Activated CD4-positive, alpha-beta T cell treated with anti-CD3 and anti-CD28 coated beads, Interleukin-2, amount 50 U/mL, for 4 hours (primary cell): ENCODE measurements around the gene PRR20G.
"Not testable (repeated sequence)": the region's sequence is repeated elsewhere in the genome, so short reads cannot be mapped to it uniquely, and the experiment has no call there.

Experiments
- DNase-seq, 2 experiments: peaks; one replicate each; pipeline ENCODE4 v3.0.0-alpha.2; 2020

Gene PRR20G

DNA sequence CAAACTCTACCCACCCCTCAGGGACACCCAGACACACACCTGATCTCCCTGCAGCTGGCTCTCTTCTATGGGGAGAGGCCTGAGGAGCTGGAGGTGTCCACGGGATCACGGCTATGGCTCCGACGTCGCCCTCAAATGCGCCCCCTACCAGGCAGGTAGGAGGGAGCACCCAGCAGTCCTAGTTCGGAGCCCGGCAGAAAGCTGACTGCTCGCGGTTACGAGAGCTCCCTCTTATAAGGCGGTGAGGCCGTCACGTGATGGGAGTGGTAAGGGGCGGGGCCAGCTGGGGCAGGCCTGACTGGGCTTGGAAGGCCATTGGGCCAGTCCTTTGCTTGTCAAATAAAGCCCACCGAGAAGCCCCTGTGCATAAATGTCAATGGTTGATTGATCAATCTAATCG, at the start of gene PRR20G:
Gene PRR20G (minus strand): TSS at position 207 of the 400 bp plus-strand sequence. CDS start 681 bp downstream, outside the sequence.
- no peak for DNase-seq

DNA sequence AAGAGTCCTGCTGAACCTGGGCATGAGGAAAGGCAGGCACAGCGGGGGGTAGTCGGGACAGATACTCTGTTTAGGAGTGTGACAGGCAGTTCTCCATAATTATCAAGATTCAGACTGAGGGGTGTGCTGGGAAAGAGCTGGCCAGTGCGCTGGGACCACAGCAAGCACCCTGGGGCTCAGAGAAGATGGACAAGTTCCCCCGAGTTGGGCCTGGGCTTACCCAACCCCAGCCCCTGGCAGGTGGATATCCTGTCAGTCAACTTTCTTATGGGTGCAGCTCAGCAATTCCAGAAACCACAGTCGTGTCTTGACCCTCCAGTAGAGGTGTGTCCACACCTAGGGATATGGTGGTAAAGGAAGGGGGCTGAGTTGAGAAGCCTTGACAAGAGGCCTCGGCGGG, 49.2 kb upstream of the PRR20G start:
- no peak for DNase-seq

DNA sequence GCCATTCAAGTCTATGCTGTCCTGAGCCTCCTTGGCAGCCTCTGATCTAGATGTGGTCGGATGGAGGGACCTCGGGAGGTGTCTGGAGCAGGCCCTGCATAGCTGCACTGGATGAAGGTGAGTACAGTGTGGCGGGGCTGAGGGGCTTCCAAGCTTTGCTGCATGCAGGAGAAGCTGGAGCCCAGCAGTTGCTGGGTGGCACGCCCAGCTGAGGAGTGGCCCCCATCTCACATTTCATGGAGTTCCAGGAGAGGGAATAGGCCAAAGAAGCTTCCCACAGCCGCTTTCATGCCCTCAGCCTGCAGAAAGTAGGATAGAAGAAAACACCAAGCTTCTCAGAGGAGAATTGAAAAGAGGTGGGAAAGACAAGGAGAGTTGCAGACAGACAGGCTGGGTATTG, 48.3 kb upstream of the PRR20G start:
- DNase-seq, result no peak

DNA sequence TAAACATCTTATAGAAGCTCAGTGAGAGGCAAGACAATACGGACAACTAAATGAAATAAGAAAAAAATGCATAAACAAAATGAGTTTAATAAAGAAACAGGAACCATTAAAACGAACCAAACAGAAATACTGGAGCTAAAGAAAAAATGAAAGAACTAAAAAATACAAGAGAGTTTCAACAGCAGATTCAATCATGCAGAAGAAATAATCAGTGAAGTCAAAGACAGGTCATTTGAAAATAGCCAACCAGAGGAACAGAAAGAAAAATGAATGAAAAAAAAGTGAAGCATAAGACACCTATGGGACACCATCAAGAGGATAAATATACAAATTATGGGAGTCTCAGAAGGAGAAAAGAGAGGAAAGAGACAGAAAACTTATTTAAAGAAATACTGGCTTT, 42.5 kb upstream of the PRR20G start:
- no peak for DNase-seq

DNA sequence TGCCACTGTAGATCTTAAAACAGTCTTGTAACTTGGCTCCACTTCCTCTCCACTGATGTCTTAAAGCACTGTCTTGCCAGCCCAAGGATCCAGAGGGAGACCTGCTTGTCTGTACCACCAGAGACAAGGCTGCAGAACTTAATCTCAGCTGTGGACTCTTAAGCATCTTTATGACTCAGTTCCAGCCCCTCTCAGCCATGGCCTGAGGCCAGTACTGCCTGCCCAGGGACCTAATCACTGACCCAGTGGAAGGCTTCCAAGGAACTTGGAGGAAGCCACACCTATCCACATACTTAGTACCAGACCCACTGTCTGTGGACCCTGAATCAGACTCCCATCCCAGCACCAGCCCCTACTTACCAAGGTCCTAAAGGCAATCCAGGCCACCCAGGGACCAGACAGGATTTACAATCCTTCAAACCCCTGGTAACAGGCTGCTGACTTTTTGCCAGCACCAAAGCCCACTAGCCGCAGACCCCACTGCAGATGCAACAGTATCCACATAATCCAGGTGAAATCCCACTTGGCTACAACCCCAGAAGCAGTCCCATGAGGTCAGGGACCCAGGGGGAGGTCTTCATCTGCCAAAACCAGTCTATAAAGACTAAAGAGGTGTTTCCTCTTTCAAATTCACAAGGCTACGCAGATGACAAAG, 41.9 kb upstream of the PRR20G start:
- no peak for DNase-seq

DNA sequence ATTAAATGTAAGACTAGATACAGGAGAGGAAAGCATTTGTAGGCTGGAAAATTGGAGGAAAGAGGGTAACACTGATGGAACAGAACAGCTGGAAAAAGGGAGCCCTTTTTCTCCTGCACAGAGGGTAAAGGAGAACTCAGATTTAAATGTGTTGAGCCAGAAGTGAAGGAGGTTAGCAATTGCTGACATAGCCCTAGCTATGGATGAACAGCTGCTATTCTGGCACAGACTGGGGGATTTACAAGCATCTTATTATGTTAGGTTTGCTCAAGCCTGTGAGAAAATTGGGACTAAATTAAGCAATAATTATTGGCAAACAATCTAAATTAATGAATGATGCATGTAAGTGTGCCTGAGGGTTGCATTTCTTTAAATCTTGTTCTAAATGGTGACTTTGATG, 40.6 kb upstream of the PRR20G start:
- DNase-seq, result no peak

DNA sequence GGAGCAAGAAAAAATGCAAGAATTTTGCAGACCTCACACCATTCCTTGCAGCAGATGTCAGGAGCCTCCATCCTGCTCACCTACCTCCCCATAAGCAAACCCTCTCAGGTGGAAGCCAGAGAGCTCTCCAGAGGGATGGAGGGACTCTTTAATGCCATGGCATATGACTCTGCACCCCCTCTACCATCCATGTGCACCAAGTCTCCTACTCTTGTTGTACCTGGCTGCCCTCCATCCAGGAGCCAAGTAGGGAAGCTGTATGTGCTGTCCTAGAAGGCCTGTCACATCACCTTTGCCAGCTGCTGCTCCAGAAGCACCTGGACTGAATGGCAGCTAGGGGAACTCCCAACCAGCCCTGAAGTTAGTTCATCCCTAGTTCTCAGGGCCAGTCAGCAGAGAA, 38.5 kb upstream of the PRR20G start:
- no peak for DNase-seq

DNA sequence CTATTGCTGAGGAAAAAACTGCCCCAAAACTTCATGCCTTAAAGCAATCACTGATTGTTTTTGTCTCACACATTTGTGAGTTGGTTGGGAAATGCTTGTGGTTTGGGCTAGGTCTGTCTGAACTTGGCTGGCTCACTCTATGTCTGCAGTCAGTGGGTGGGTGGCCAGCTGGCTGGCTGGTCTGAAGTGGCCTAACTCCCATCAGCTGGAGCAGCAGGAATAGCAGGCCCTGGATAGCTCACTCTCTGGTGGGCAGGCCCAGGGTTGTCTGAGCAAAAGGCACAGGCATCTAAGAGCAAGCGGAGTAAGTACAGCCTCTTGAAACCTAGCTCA, 37.7 kb upstream of the PRR20G start:
- DNase-seq, result no peak

DNA sequence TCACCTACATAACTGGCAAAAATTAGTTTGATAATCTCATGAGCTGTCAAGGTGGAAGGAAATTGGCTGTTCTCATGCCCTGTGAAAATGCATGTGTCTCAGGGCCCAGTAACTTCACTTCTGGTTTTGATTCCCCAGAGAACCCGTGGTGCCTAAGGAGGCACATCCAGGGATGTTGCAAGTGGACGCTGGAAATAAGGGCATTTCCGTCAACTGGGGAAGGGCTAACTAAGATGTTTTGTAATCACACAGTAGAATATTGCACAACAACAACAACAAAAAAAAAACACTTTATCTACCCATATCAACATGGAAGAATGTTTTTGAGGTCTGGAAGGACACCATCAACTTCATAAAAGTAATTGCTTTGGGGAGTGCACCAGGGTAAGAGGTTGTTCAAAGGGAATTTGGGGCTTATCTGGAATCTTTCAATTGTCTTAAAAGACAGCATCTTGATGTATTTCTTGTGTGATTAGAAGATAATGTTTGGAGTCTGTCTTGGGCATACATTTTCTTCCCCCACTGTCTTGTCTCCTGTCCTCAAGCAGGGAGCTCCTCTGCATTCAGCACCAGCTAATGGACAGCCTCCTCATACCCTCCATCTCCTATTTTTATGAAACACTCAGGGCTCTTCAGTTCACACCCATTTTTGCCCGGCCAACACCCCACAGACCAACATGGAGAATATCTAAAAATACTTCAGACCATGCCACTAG, 37.2 kb upstream of the PRR20G start:
- no peak for DNase-seq

DNA sequence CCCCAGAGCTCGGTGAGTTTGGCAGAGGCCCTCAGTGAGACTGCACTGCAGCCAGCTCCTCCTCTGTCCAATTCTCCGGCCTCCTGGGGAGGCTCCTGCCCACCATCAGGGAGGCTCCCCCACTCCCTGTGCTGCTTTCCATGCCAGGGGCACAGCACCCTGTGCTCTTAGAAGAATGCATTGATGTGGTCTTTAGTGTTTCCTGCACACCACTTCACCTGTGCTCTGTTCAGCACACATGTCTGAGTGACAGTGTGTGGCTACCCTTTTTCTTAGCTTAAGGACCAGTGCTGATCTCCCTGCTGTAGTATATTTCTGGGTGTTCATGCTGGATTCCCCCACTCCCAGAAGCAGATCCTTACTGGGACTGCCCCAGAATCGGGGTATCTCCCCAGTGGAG, 36.2 kb upstream of the PRR20G start:
- no peak for DNase-seq

DNA sequence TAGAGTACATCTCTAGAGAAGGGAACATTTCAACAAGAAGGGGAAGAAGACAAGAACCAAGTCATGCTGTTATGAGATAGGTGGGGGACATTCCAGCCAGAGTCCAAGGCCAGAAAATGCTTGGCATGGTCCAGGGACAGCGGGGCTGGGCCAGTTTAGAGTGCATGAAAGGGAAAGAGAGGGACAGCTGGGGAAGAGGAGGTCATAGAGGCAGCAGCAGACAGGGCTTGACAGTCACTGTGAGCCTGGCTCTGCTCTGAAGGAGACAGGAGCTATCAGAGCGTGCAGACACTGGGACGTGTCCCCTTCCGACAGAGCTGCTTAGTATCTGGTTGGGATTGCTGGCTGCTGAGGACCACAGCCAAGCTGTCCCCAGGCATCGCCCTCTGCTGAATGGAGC, 35.7 kb upstream of the PRR20G start:
- no peak for DNase-seq

DNA sequence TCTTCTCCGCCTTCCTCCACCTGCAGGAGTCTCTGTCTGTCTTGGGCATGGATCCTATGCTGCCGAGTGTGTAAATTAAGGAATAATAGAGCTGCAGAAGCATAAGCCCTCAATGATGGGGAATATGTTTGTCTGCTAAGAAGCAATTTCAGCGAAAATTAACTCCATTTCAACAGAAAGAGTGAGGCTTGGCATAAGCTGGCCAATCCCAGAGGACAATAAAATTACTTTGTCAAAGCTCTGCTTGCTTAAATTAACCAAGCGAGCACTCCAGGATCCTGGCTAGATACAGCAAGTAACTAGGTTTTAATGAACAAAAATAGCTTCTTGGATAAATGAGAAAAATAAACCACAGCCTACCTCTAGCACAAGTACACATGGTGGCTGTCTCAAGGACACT, 33.5 kb upstream of the PRR20G start:
- no peak for DNase-seq

DNA sequence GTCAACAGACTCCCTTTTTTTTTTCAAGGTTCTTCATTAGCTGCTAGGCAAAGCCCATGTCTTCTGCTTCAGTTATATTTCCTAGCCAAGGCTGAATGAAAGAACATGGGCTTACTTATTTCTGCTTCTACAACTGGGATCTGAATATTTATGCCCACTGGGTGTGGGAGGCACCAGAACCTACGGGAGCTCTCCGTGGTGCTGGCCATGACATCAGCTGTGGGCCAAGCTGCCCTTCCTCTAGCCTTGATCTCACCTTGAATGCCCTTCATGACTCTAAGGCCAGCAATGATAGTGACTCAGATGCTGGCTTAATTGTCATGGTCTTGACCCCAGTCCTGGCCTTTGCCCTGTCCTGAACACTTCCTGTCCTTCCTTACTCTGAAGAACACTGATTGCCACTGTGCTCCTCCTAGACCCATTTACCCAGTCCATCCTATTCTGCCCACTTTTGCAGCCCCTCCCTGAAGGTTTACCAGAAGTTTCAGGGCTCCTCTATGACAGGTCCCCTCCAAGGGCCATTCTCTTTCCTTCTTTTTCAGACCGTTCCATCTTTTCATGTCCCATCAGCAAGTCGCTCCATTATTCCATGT, 32.8 kb upstream of the PRR20G start:
- DNase-seq, result no peak

DNA sequence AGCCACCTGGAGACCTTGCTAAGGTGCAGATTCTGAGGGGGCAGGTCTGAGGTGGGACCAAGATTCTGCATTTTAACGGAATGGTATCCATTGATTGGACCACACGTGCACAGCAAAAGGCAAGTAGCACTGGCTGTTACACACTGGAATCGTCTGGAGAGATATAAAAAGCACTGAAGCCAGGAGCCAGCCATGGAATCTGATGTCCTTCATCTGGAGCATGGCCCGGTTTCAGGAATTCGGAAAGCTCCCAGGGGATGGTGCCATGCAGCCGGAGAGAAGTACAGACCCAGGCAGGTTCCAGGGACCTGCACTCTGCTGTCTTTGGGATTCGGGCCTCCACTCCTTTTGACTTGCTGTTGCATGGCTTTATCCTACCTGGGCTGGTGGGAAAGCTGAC, 28.8 kb upstream of the PRR20G start:
- DNase-seq, result no peak

DNA sequence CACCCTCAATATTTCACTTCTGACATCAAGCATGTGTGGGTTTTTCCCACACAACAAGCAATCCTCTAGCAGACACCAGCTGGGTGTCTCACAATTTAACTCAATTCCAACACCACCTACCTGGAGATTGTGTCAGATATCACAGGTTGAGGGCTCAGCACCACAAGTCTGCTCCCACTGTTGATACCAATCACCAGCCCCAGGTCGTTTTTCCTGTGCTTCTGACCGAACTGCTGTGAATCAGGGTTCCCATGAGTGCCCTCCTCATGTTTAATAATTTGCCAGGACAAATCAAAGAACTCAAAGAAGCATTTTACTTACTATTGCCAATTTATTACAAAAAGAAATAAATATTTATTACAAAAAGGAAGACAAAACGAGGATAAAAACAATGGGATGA, 25.0 kb upstream of the PRR20G start:
- no peak for DNase-seq

DNA sequence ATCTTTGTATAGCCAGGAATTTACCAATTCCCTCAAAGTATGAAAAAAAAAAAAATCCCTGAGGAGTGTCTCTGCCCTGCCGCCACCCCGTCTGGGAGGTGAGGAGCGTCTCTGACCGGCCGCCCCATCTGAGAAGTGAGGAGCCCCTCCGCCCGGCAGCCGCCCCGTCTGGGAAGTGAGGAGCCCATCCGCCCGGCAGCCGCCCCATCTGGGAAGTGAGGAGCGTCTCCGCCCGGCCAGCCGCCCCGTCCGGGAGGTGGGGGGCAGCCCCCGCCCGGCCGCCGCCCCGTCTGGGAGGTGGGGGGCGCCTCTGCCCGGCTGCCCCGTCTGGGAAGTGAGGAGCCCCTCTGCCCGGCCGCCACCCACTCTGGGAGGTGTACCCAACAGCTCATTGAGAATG, 21.0 kb upstream of the PRR20G start:
- not testable (repeated sequence) for DNase-seq

DNA sequence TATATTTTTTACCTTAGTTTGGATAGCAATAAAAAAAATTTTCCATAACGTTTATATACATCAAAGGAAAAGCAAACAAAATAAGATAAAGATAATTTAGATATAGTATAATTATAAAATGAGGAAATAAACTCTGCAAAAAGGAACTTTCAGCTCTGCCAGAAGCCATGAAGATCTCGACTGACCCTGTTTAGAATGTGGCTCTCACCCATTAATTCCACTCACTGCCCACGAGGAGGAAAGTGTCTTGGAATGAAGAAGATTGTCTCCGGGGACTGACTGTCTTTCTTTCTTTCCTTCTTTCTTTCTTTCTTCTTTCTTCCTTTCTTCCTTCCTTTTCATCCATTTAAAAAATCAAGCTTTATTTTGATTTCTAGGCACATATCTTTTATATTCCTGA, 20.1 kb upstream of the PRR20G start:
- DNase-seq, result no peak

DNA sequence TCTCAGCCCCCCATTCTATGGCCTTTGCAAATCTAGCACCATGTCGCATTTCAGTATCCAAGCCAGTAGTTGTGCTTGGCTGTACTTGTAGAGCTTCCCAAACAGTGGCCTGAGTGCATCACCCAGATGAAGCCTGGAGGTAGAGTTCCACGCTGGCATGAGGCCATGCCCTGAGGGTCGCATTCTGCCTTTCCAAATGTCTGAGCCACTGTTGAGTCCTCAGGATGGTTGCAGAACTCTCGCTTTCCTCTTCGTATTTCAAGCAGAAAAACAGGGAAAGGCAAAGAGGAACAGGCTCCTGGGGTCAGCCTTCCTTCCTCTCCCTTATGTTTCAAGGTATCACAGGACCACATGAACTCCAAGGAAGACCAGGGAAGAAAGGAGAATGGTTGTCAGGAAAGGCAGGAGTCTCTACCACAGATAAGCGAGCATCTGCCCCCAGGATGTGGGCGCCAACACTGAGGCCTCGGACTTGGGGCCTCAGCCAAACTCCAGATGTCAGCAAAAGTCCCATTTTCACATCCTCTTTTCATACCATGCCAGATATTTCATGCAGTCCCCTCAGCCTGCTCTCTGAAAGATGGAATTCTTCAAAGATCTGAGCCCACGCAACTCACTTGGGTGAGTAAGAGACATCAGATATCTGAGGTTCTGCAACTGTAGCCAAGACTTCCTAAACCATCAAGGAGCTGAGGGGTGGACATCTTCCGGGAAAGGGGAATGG, 19.4 kb upstream of the PRR20G start:
- no peak for DNase-seq

DNA sequence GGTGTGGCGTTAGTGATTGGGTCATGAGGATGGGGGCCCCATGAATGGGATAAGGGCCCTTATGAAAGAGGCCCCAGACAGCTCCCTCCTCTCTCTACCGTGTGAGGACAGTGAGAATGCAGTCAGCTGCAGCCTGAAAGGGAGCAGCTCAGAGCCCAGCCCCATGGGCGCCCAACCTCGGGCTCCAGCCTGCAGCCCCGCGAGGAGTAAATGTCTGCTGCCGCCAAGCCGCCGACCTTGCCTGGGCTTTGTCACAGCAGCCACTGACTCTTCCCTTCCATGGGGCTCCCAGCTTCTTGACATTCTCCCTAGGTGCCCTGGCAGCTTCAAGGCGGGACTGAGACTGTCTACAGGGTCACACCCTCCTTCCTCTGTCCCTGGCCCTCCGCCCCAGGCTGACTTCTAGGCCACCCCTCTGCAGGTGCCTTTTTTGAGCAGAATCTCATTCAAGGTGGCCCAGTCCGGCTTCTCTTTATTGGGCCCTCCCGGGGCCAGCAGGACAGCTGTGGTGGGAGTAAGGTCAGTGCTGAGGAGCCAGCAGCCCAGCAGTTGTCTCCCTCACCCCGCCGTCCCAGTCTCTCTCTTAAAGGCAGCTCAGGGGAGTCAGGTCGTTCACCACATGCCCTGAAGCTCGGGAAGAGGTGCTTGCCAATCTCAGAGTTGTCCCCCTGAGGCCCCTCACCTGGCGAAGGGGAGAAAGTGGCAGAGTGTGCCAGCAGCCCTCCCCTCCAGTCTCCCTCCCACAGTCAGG, 18.7 kb upstream of the PRR20G start:
- DNase-seq, result no peak

DNA sequence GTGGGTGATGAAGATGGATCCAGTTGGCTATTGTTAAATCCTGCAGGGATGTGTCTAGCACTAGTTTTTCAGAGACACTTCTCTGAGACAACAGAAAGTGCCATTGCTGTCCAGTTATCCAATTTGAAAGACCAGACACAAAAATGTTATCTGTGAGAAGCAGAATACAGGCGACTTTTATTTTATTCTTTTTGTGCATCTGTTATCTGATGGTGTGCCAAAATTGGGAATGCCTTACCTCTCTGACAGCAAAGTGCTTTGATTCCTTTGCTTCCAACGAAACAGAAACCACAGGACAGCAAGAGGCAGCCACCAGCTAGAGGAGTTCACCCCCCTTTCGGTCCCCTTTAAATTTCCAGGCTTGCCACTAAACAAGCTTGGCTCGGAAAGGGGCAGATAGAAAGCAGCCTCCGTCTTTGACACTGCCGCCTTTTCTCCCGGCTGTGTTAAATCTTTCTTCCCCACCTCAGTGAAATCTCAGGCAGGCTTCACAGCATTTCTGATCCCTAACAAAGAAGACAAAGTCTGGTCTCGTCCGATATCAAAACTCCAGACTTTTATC, 17.7 kb upstream of the PRR20G start:
- no peak for DNase-seq

DNA sequence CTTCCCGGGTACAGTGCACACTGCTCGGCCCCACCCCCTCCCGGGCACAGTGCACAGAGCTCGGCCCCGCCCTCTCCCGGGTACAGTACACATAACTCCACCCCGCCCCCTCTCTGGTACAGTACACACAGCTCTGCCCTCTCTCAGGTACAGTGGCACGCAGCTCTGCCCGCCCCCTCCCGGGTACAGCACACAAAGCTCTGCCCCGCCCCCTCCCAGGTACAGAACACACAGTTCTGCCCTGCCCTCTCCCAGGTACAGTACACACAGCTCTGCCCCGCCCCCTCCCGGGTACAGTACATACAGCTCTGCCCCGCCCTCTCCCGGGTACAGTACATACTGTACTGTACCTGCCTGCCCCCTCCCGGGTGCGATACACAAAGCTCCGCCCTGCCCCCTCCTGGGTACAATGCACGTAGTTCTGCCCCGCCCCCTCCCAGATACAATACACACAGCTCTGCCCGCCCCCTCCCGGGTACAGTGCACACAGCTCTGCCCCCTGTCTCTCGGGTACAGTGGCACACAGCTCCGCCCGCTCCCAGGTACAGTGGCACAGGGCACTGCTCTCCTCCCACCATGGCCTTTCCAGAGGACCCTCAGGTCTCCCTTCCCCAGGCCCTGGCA, 16.4 kb upstream of the PRR20G start:
- DNase-seq, result no peak

DNA sequence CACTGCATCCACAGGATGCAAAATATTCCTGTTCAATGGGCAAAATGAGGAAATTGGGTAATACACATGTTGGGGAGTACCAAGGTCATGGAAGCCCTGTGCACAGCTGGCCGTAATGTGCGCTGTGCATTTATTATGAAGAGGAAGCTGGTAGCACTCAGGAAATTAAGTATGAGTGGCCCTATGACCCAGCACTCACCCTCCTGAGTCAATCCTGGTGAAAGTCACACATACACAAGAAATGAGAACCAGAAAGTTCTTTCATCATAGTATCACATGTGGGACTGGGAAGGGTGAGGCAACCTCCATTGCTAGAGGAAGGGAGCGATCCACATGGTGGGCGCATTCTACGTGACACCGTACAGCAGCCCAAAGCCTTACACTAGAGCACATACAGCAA, 11.4 kb upstream of the PRR20G start:
- DNase-seq, result no peak
